IMR-90 (cell line): ENCODE data around the gene PANK3. TPM values are rescaled to one million over a fixed set of nuclear protein-coding genes. Genes with fewer than 3 reads are reported as not detected.

Experiments used
- ATAC-seq: fragments of 200-7000 bp; cut with Tn5 transposase; 2 replicates; pipeline ENCODE4 v1.9.1; 2020; ENCODE audit warnings: low read depth, mild to moderate bottlenecking, moderate library complexity
- BruUV-seq: library from RNA; stranded (reverse); fragments of 400-500 nt; replicated peaks from 2 replicates; lab custom pipeline; 2021; lab: Mats Ljungman, UMichigan
- CTCF ChIA-PET: fragments of 300-600 bp; formaldehyde crosslinking; extraction: SDS; loops from one replicate; lab custom pipeline; 2021; ENCODE audit warnings: antibody characterized with exemption; lab: Yijun Ruan, JAX
- POLR2A ChIA-PET: fragments of 300-600 bp; sonication (Branson Sonifier 250); formaldehyde crosslinking; loops from one replicate; lab custom pipeline; 2022; ENCODE audit warnings: antibody characterized with exemption; ENCODE audit not compliant: unreplicated experiment; lab: Charles Lee
- DNase-seq: peaks from one replicate; pipeline ENCODE4 v3.0.0; 2013
- H2AFZ ChIP-seq: replicated peaks from 2 replicates; pipeline ENCODE3; 2013; ENCODE audit warnings: low read length, mild to moderate bottlenecking; ENCODE audit not compliant: poor library complexity
- H2AK5ac ChIP-seq: 2 replicates; pipeline ENCODE4 v1.6.1; 2013; ENCODE audit warnings: low read depth, low read length, inconsistent platforms
- H2AK9ac ChIP-seq: replicated peaks from 2 replicates; pipeline ENCODE3; 2013; ENCODE audit warnings: mild to moderate bottlenecking, low read depth, low read length, moderate library complexity; ENCODE audit not compliant: poor library complexity
- H2BK120ac ChIP-seq: 2 replicates; pipeline ENCODE4 v1.6.1; 2013; ENCODE audit warnings: low read depth, low read length, inconsistent platforms
- H2BK15ac ChIP-seq: 3 replicates; pipeline ENCODE4 v1.6.1; 2013; ENCODE audit warnings: low read depth, low read length, inconsistent platforms
- H2BK20ac ChIP-seq: 2 replicates; pipeline ENCODE4 v1.6.1; 2013; ENCODE audit warnings: low read depth, mild to moderate bottlenecking, inconsistent platforms, low read length, moderate library complexity
- H2BK5ac ChIP-seq: 2 replicates; pipeline ENCODE4 v1.6.1; 2013; ENCODE audit warnings: mild to moderate bottlenecking, low read depth, low read length, inconsistent platforms; ENCODE audit not compliant: poor library complexity, severe bottlenecking
- H3K14ac ChIP-seq: replicated peaks from 2 replicates; pipeline ENCODE4 v1.6.1; 2013; ENCODE audit warnings: low read depth, low read length, inconsistent platforms
- H3K18ac ChIP-seq: 2 replicates; pipeline ENCODE4 v1.6.1; 2013; ENCODE audit warnings: low read depth, low read length, control low read depth
- H3K23ac ChIP-seq: 2 replicates; pipeline ENCODE4 v1.6.1; 2013; ENCODE audit warnings: low read depth, low read length, inconsistent platforms
- H3K27ac ChIP-seq: 2 replicates; pipeline ENCODE4 v1.5.1; 2013; ENCODE audit warnings: mild to moderate bottlenecking, control low read depth, low read length; ENCODE audit not compliant: insufficient read depth
- H3K27me3 ChIP-seq: 2 replicates; pipeline ENCODE4 v1.6.1; 2013; ENCODE audit warnings: low read length; ENCODE audit not compliant: control insufficient read depth, insufficient read depth
- H3K36me3 ChIP-seq: 2 replicates; pipeline ENCODE4 v1.6.1; 2013; ENCODE audit warnings: low read length, mixed read lengths; ENCODE audit not compliant: control insufficient read depth, insufficient read depth
- H3K4ac ChIP-seq: 2 replicates; pipeline ENCODE4 v1.6.1; 2013; ENCODE audit warnings: low read depth, low read length, inconsistent platforms
- H3K4me1 ChIP-seq: 2 replicates; pipeline ENCODE4 v1.6.1; 2013; ENCODE audit warnings: low read length, mixed read lengths; ENCODE audit not compliant: control insufficient read depth, insufficient read depth
- H3K4me2 ChIP-seq: 2 replicates; pipeline ENCODE4 v1.6.1; 2013; ENCODE audit warnings: low read depth, mild to moderate bottlenecking, control low read depth, low read length, moderate library complexity
- H3K4me3 ChIP-seq: 2 replicates; pipeline ENCODE4 v1.5.1; 2013; ENCODE audit warnings: low read depth, mild to moderate bottlenecking, control low read depth, low read length, moderate library complexity; ENCODE audit not compliant: insufficient read depth
- H3K56ac ChIP-seq: 2 replicates; pipeline ENCODE4 v1.6.1; 2013; ENCODE audit warnings: low read length, inconsistent platforms; ENCODE audit not compliant: insufficient read depth; ENCODE audit errors: extremely low read depth
- H3K79me1 ChIP-seq, 2 experiments: 2 replicates each; pipeline ENCODE4 v1.6.1; 2013; ENCODE audit warnings: low read length in 2 of 2, inconsistent platforms in 1 of 2, low read depth in 1 of 2
- H3K9ac ChIP-seq: 2 replicates; pipeline ENCODE4 v1.6.1; 2013; ENCODE audit warnings: low read depth, low read length, control low read depth
- H3K9me1 ChIP-seq: 2 replicates; pipeline ENCODE4 v1.6.1; 2013; ENCODE audit warnings: low read length, inconsistent platforms; ENCODE audit not compliant: insufficient read depth
- H3K9me3 ChIP-seq: 2 replicates; pipeline ENCODE4 v1.6.1; 2013; ENCODE audit warnings: low read length; ENCODE audit not compliant: control insufficient read depth, insufficient read depth
- H4K20me1 ChIP-seq: 2 replicates; pipeline ENCODE4 v1.6.1; 2013; ENCODE audit warnings: low read length, inconsistent platforms; ENCODE audit not compliant: insufficient read depth
- H4K5ac ChIP-seq: 2 replicates; pipeline ENCODE4 v1.6.1; 2013; ENCODE audit warnings: mild to moderate bottlenecking, low read depth, low read length, control low read depth
- H4K8ac ChIP-seq, 2 experiments: 2 replicates each; pipeline ENCODE4 v1.6.1; 2013; ENCODE audit warnings: low read depth in 2 of 2, low read length in 2 of 2, control low read depth in 1 of 2, inconsistent platforms in 1 of 2
- H4K91ac ChIP-seq: 2 replicates; pipeline ENCODE4 v1.6.1; 2013; ENCODE audit warnings: low read depth, low read length, inconsistent platforms; ENCODE audit not compliant: insufficient read depth
- BHLHE40 ChIP-seq: fragments of 150-350 bp; IDR thresholded peaks from 2 replicates; pipeline ENCODE4 v1.6.1; 2016; ENCODE audit warnings: mild to moderate bottlenecking, low read depth, low read length
- CEBPB ChIP-seq: IDR thresholded peaks from 2 replicates; pipeline ENCODE4 v1.6.1; 2012; ENCODE audit warnings: low read depth, low read length, improper control_type of control experiment
- CHD1 ChIP-seq: IDR thresholded peaks from 2 replicates; pipeline ENCODE4 v1.6.1; 2012; ENCODE audit warnings: low read depth, low read length, improper control_type of control experiment
- ELK1 ChIP-seq: fragments of 150-350 bp; IDR thresholded peaks from 2 replicates; pipeline ENCODE4 v1.6.1; 2016; ENCODE audit warnings: low read depth, mild to moderate bottlenecking, low read length, moderate library complexity, borderline replicate concordance
- FOS ChIP-seq: fragments of 150-350 bp; IDR thresholded peaks from 2 replicates; pipeline ENCODE4 v1.6.1; 2016; ENCODE audit warnings: low read depth, low read length
- MAFK ChIP-seq: IDR thresholded peaks from 2 replicates; pipeline ENCODE4 v1.6.1; 2012; ENCODE audit warnings: low read depth, low read length, improper control_type of control experiment
- MAZ ChIP-seq: IDR thresholded peaks from 2 replicates; pipeline ENCODE4 v1.6.1; 2012; ENCODE audit warnings: low read depth, mild to moderate bottlenecking, low read length, improper control_type of control experiment, moderate library complexity, borderline replicate concordance
- MXI1 ChIP-seq: IDR thresholded peaks from 2 replicates; pipeline ENCODE4 v1.6.1; 2012; ENCODE audit warnings: low read depth, mild to moderate bottlenecking, low read length, moderate library complexity, borderline replicate concordance
- NFE2L2 ChIP-seq: fragments of 150-350 bp; IDR thresholded peaks from 2 replicates; pipeline ENCODE4 v1.6.1; 2016; ENCODE audit warnings: low read depth, mild to moderate bottlenecking, low read length
- POLR2A ChIP-seq: IDR thresholded peaks from 2 replicates; pipeline ENCODE4 v1.6.1; 2012; ENCODE audit warnings: mild to moderate bottlenecking, low read depth, low read length
- RAD21 ChIP-seq: IDR thresholded peaks from 2 replicates; pipeline ENCODE4 v1.6.1; 2012; ENCODE audit warnings: low read length, improper control_type of control experiment
- RCOR1 ChIP-seq: IDR thresholded peaks from 2 replicates; pipeline ENCODE4 v1.6.1; 2012; ENCODE audit warnings: mild to moderate bottlenecking, low read length, improper control_type of control experiment; ENCODE audit not compliant: insufficient replicate concordance
- RFX5 ChIP-seq: IDR thresholded peaks from 2 replicates; pipeline ENCODE4 v1.8.0; 2012; ENCODE audit warnings: low read depth, mild to moderate bottlenecking, low read length, moderate library complexity
- SMC3 ChIP-seq: fragments of 150-350 bp; IDR thresholded peaks from 2 replicates; pipeline ENCODE4 v1.6.1; 2016; ENCODE audit warnings: low read depth, mild to moderate bottlenecking, antibody characterized with exemption, low read length, moderate library complexity
- USF2 ChIP-seq: fragments of 150-350 bp; IDR thresholded peaks from 2 replicates; pipeline ENCODE4 v1.6.1; 2017; ENCODE audit warnings: mild to moderate bottlenecking, antibody characterized with exemption, low read length, low read depth
- WGBS, 2 experiments: methylation state at CpG; one replicate each; pipeline versions ENCODE4 v1.1.5 to v1.1.7; 2013; ENCODE audit warnings: missing lambda C conversion rate in 2 of 2; ENCODE audit not compliant: insufficient read length in 1 of 2; ENCODE audit errors: extremely low coverage in 2 of 2; 5-methylcytosine and 5-hydroxymethylcytosine counted together
- dilution Hi-C: fragments of 300-500 bp; cut with HindIII; formaldehyde crosslinking; loops from one replicate; pipeline ENCODE4 v1.14.3; 2018; ENCODE audit warnings: low sequenced_read_pairs; ENCODE audit not compliant: unreplicated experiment
- in situ Hi-C: fragments of 300-500 bp; cut with MboI; formaldehyde crosslinking; loops from 3 replicates; pipeline ENCODE4 v1.14.3; 2019; ENCODE audit warnings: low sequenced_read_pairs, inconsistent platforms, mixed read lengths
- intact Hi-C: fragments of 100-400 bp; cut with micrococcal nuclease; formaldehyde crosslinking; loops from 2 replicates; pipeline ENCODE4 v1.10.0; 2022
- polyA plus RNA-seq, 3 experiments: library from polyadenylated mRNA; depleted of rRNA; stranded (reverse); fragments of >200 nt; gene quantifications; 2 replicates each; pipeline ENCODE4 v1.2.3, GENCODE V29; 2012; ENCODE audit warnings: low replicate concordance in 1 of 3
- total RNA-seq: library from RNA; depleted of rRNA; stranded (reverse); fragments of >200 nt; gene quantifications from 2 replicates; pipeline ENCODE4 v1.2.3, GENCODE V29; 2012
- TF ChIP-seq, protein P1 (sequence below): conservative IDR thresholded peaks from 2 replicates; pipeline ENCODE4 v1.5.1; 2012; ENCODE audit warnings: mild to moderate bottlenecking, low read depth, low read length, improper control_type of control experiment

PANK3 gene
- total and polyA plus RNA-seq, 2 of the 4 experiments (the other 2 are of a cell fraction) = 6.9 to 21.0 TPM

- in situ Hi-C loops (no loop called here), intact Hi-C loops (no loop called here), dilution Hi-C loops (no loop called here)
- H4K5ac ChIP-seq = no peak overlapping the region
- no peak overlapping the region for H3K27ac ChIP-seq
- no peak overlapping the region for H3K56ac ChIP-seq
- H3K27me3 ChIP-seq = no peaks in the 10 kb centered on the region
- no peak overlapping the region for H2BK15ac ChIP-seq
- no peak for ATAC-seq
- no peaks in the 10 kb centered on the region for H3K36me3 ChIP-seq
- H3K9ac ChIP-seq = no peak overlapping the region
- no peaks in the 10 kb centered on the region for H4K20me1 ChIP-seq
- no peaks in the 10 kb centered on the region for H3K79me1 ChIP-seq
- no peak overlapping the region for H3K14ac ChIP-seq
- H2AK9ac ChIP-seq = no peak overlapping the region
- H3K4me1 ChIP-seq = no peaks in the 10 kb centered on the region
- H2BK5ac ChIP-seq = no peak overlapping the region
- no peak overlapping the region for H3K18ac ChIP-seq
- ChIA-PET POLR2A (no interaction called here), CTCF (no interaction called here)
- no peak overlapping the region for H3K23ac ChIP-seq
- no peak overlapping the region for H4K8ac ChIP-seq
- WGBS, 2 experiments = no CpG with 5 or more reads among the region's 2 CpGs
- no peak overlapping the region for H2AFZ ChIP-seq
- no peak for TF ChIP-seq FOS
- no peak for TF ChIP-seq MAFK
- TF ChIP-seq NFE2L2 = no peak
- TF ChIP-seq ELK1 = no peak
- TF ChIP-seq, protein P1, sequence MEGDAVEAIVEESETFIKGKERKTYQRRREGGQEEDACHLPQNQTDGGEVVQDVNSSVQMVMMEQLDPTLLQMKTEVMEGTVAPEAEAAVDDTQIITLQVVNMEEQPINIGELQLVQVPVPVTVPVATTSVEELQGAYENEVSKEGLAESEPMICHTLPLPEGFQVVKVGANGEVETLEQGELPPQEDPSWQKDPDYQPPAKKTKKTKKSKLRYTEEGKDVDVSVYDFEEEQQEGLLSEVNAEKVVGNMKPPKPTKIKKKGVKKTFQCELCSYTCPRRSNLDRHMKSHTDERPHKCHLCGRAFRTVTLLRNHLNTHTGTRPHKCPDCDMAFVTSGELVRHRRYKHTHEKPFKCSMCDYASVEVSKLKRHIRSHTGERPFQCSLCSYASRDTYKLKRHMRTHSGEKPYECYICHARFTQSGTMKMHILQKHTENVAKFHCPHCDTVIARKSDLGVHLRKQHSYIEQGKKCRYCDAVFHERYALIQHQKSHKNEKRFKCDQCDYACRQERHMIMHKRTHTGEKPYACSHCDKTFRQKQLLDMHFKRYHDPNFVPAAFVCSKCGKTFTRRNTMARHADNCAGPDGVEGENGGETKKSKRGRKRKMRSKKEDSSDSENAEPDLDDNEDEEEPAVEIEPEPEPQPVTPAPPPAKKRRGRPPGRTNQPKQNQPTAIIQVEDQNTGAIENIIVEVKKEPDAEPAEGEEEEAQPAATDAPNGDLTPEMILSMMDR = no peak
- no peak for TF ChIP-seq RAD21
- no peak for TF ChIP-seq USF2
- no peak for TF ChIP-seq SMC3
- no peak for TF ChIP-seq MAZ
- no peak for TF ChIP-seq MXI1
- TF ChIP-seq POLR2A = no peak
- no peak for TF ChIP-seq CEBPB
- no peak for TF ChIP-seq RFX5
- TF ChIP-seq RCOR1 = no peak
- no peak for TF ChIP-seq BHLHE40
- TF ChIP-seq CHD1 = no peak
- peaks cover 3% of the 10 kb centered on the region; the same call in 1 of the 2 replicates for H3K9me1 ChIP-seq
- no peak overlapping the region for H4K91ac ChIP-seq
- H2BK120ac ChIP-seq = no peak overlapping the region
- no peak for DNase-seq
- no peak overlapping the region for H3K4ac ChIP-seq
- H3K4me2 ChIP-seq = no peak overlapping the region
- no peak overlapping the region for H3K4me3 ChIP-seq
- H2BK20ac ChIP-seq = no peak overlapping the region
- H2AK5ac ChIP-seq = no peak overlapping the region
- BruUV-seq = no TSS peak
- H3K9me3 ChIP-seq = no peaks in the 10 kb centered on the region
These were observed 29.7 kb upstream of the PANK3 start for GRCh38 chr5:168608821-168609220.
